ENCODE measurements around the gene DAGLA. TPM values are rescaled to one million over a fixed set of nuclear protein-coding genes. Genes with fewer than 3 reads are reported as not detected.
A peak's percentile ranks its signal among the peaks of the same experiment; 100 is the strongest.

Gene DAGLA
- total RNA-seq, 1 experiment from 2014 or later: 4.5 TPM

DNA sequence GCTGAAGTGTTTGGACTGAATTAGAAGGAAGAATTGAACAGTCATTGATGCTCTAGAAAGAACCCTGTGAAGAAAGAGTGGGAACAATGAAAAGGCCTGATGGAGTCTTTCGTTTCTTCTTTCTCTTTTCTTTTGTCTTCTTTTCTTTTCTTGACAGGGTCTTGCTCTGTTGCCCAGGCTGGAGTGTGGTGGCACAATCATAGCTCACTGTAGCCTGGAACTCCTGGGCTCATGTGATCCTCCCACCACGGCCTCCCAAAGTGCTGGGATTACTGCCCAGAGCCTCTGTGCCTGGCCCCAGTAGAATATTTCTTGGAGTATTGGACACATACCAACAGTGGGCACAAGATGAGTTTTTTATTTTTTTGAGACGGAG, 113.6 kb downstream of the DAGLA start:
- no peaks in the 10 kb centered on the region for H3K9me3 Mint-ChIP-seq

More for the DNA sequence above, 113.6 kb downstream of the DAGLA start:
- peaks cover 16% of the 10 kb centered on the region; the same call in 1 of the 2 replicates for H3K79me2 ChIP-seq (ENCODE audit: insufficient read depth, low read length)
- no peak overlapping the region for H3K4ac ChIP-seq (ENCODE audit: low read depth, low read length)
- H3K79me1 ChIP-seq (ENCODE audit: insufficient read depth, low read depth, low read length, poor library complexity, severe bottlenecking): peaks cover 5% of the 10 kb centered on the region
- TF ChIP-seq, protein P1, sequence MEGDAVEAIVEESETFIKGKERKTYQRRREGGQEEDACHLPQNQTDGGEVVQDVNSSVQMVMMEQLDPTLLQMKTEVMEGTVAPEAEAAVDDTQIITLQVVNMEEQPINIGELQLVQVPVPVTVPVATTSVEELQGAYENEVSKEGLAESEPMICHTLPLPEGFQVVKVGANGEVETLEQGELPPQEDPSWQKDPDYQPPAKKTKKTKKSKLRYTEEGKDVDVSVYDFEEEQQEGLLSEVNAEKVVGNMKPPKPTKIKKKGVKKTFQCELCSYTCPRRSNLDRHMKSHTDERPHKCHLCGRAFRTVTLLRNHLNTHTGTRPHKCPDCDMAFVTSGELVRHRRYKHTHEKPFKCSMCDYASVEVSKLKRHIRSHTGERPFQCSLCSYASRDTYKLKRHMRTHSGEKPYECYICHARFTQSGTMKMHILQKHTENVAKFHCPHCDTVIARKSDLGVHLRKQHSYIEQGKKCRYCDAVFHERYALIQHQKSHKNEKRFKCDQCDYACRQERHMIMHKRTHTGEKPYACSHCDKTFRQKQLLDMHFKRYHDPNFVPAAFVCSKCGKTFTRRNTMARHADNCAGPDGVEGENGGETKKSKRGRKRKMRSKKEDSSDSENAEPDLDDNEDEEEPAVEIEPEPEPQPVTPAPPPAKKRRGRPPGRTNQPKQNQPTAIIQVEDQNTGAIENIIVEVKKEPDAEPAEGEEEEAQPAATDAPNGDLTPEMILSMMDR (conservative IDR thresholded peaks at IDR 0.05): no peak
- H2BK12ac ChIP-seq (ENCODE audit: insufficient read length, low read depth, low read length): no peak overlapping the region
- H3K27me3 ChIP-seq (ENCODE audit: insufficient read depth, low read length): no peaks in the 10 kb centered on the region
- H3T11ph ChIP-seq (ENCODE audit: low read length): no peak overlapping the region
- peak overlapping the region; percentile 78 for H3K4me2 ChIP-seq (ENCODE audit: insufficient read depth, insufficient read length, low read length)
- no peak overlapping the region for H3K23ac ChIP-seq (ENCODE audit: insufficient read length, low read depth, low read length)
- DNase-seq: no peak
- H2BK15ac ChIP-seq (ENCODE audit: low read depth, low read length): no peak overlapping the region
- H3K27ac Mint-ChIP-seq: peak overlapping the region in 2 of 3 experiments; percentile 86 to 100; a peak in 5 of 7 replicates
- H3K4me3 Mint-ChIP-seq: peak overlapping the region; percentile 95 to 98
- no peaks in the 10 kb centered on the region; the same call in 1 of the 2 replicates for H3K27me3 Mint-ChIP-seq (ENCODE audit: low read depth)
- peaks cover 2% of the 10 kb centered on the region for H4K20me1 ChIP-seq (ENCODE audit: control insufficient read depth, insufficient read depth, insufficient read length)
- H3K9ac ChIP-seq (ENCODE audit: extremely low read depth, insufficient read length, low read length): peak overlapping the region; percentile 85
- H3K4me1 ChIP-seq (ENCODE audit: insufficient read depth, low read length): no peaks in the 10 kb centered on the region
- H4K8ac ChIP-seq (replicated peaks; ENCODE audit: insufficient read length, low read depth, low read length): no peak overlapping the region
- no peak overlapping the region for H2BK5ac ChIP-seq (ENCODE audit: insufficient read length, low read length)
- no peaks in the 10 kb centered on the region for H3K9me3 ChIP-seq (ENCODE audit: control insufficient read depth, low read depth, low read length)
- no peak overlapping the region for H2BK20ac ChIP-seq (ENCODE audit: low read depth, low read length, poor library complexity, severe bottlenecking)
- H3K27ac ChIP-seq (ENCODE audit: insufficient read length, low read depth, low read length): no peak overlapping the region
- H3K23me2 ChIP-seq (ENCODE audit: insufficient read length, low read depth, low read length, poor library complexity, severe bottlenecking): peaks cover 3% of the 10 kb centered on the region
- H3K56ac ChIP-seq (ENCODE audit: insufficient read length, low read depth, low read length): no peak overlapping the region
- peaks cover 20 to 26% of the 10 kb centered on the region in 2 experiments for H3K4me1 Mint-ChIP-seq
- no CpG with 5 or more reads among the region's 3 CpGs for WGBS (ENCODE audit: extremely low coverage, insufficient read length, low lambda C conversion rate)
- H3K18ac ChIP-seq (ENCODE audit: insufficient read length, low read depth, low read length): no peak overlapping the region
- H2AFZ ChIP-seq (ENCODE audit: low read length): no peak overlapping the region
- no peak overlapping the region for H4K91ac ChIP-seq (ENCODE audit: insufficient read length, low read depth, low read length)
- H2AK5ac ChIP-seq (ENCODE audit: insufficient read length, low read length): no peak overlapping the region
- peaks cover 31 to 63% (median 50%) of the 10 kb centered on the region in 3 experiments for H3K36me3 Mint-ChIP-seq (ENCODE audit: insufficient read depth in 1 of 3, low read depth in 3 of 3)
- no peak overlapping the region for H2BK120ac ChIP-seq (ENCODE audit: low read depth, low read length, poor library complexity, severe bottlenecking)
- H3K14ac ChIP-seq (ENCODE audit: insufficient read depth, low read length): no peak overlapping the region
- no peak overlapping the region for H4K5ac ChIP-seq (ENCODE audit: insufficient read length, low read depth, low read length)

All from H9 (cell line).